T-cell (primary cell): Measurements from ENCODE around the gene KLF11. TPM values are rescaled to one million over a fixed set of nuclear protein-coding genes. Genes with fewer than 3 reads are reported as not detected.

Source experiments
- ATAC-seq, 4 experiments: fragments of 200-7000 bp in 3 of 4; fragments of 150-1000 bp in 1 of 4; cut with Tn5 transposase; replicated peaks in 1 of 4; 1 replicate in 3 of 4; 2 replicates in 1 of 4; pipeline ENCODE4 v1.10.0; 2021; ENCODE audit warnings: moderate library complexity in 3 of 4, mild to moderate bottlenecking in 2 of 4, moderate number of reproducible peaks in 1 of 4
- CTCF ChIA-PET, 2 donors: fragments of 300-600 bp; sonication (Branson Sonifier 250); formaldehyde crosslinking; loops; one replicate each; lab custom pipeline; 2022; ENCODE audit warnings: antibody characterized with exemption in 2 of 2; lab: Charles Lee
- POLR2A ChIA-PET, 2 donors: fragments of 300-600 bp; sonication (Branson Sonifier 250); formaldehyde crosslinking; loops; one replicate each; lab custom pipeline; 2022; ENCODE audit warnings: antibody characterized with exemption in 2 of 2; lab: Charles Lee
- DNase-seq, 35 experiments: peaks; one replicate each; pipeline versions ENCODE4 v3.0.0 to v3.0.0-alpha.2; 2013 to 2023
- H3K27ac ChIP-seq: one replicate; pipeline ENCODE4 v1.5.1; 2013; ENCODE audit warnings: low read length
- H3K27me3 ChIP-seq, 2 experiments: replicated peaks in 1 of 2; 1 replicate in 1 of 2; 2 replicates in 1 of 2; pipeline versions ENCODE4 v1.6.1 to v1.7.0; 2013; ENCODE audit warnings: low read length in 1 of 2, mixed read lengths in 1 of 2; ENCODE audit not compliant: control insufficient read depth in 2 of 2, insufficient read depth in 2 of 2; ENCODE audit errors: extremely low read depth in 1 of 2
- H3K36me3 ChIP-seq, 2 donors: 1 replicate in 1 of 2; 2 replicates in 1 of 2; pipeline versions ENCODE4 v1.6.1 to v1.7.0; 2013; ENCODE audit warnings: low read length in 1 of 2; ENCODE audit not compliant: control insufficient read depth in 2 of 2, insufficient read depth in 1 of 2; ENCODE audit errors: extremely low read depth in 1 of 2
- H3K4me1 ChIP-seq, 2 experiments: 1 replicate in 1 of 2; 2 replicates in 1 of 2; pipeline versions ENCODE4 v1.6.1 to v1.7.0; 2013; ENCODE audit warnings: low read length in 2 of 2, mixed read lengths in 1 of 2; ENCODE audit not compliant: insufficient read depth in 2 of 2, control insufficient read depth in 1 of 2; ENCODE audit errors: extremely low read depth in 1 of 2
- H3K4me3 ChIP-seq, 2 donors: 1 replicate in 1 of 2; 2 replicates in 1 of 2; pipeline versions ENCODE4 v1.5.1 to v1.7.0; 2013; ENCODE audit warnings: mild to moderate bottlenecking in 2 of 2, low read length in 1 of 2, moderate library complexity in 1 of 2; ENCODE audit not compliant: control insufficient read depth in 1 of 2; ENCODE audit errors: extremely low read depth in 1 of 2
- H3K9me3 ChIP-seq: 2 replicates; pipeline ENCODE4 v1.7.0; 2013
- H3K27ac Mint-ChIP-seq, 2 donors: one replicate each; pipeline ENCODE4 v1.8.0; 2020 to 2021; ENCODE audit warnings: mild to moderate bottlenecking in 2 of 2, mixed read lengths in 2 of 2
- H3K27me3 Mint-ChIP-seq, 2 donors: one replicate each; pipeline ENCODE4 v1.8.0; 2021 to 2022; ENCODE audit warnings: mixed read lengths in 2 of 2
- H3K36me3 Mint-ChIP-seq: one replicate; pipeline ENCODE4 v1.8.0; 2021; ENCODE audit warnings: mixed read lengths
- H3K4me1 Mint-ChIP-seq, 3 donors: one replicate each; pipeline ENCODE4 v1.8.0; 2020 to 2022; ENCODE audit warnings: mixed read lengths in 3 of 3, mild to moderate bottlenecking in 1 of 3
- H3K4me3 Mint-ChIP-seq, 3 donors: one replicate each; pipeline ENCODE4 v1.8.0; 2020 to 2022; ENCODE audit warnings: mild to moderate bottlenecking in 3 of 3, mixed read lengths in 3 of 3, moderate library complexity in 3 of 3
- H3K9me3 Mint-ChIP-seq, 3 donors: one replicate each; pipeline ENCODE4 v1.8.0; 2020 to 2022; ENCODE audit warnings: mixed read lengths in 3 of 3
- WGBS: methylation state at CpG from one replicate; pipeline ENCODE4 v1.1.5; 2013; ENCODE audit warnings: missing lambda C conversion rate; ENCODE audit not compliant: insufficient coverage; 5-methylcytosine and 5-hydroxymethylcytosine counted together
- total RNA-seq, 35 experiments: library from RNA in 6 of 35; stranded (reverse) in 6 of 35; fragments of 120-200 nt in 1 of 35; gene quantifications; one replicate each; pipeline versions ENCODE4 v1.2.1 to v1.2.4 and lab custom pipeline; 2013 to 2026

The KLF11 gene
- total RNA-seq, 5 donors from 2014 or later (not counting 1 experiment from before 2014, with no cell fraction given), result 6.8 to 36.3 (median 10.3) TPM

DNA sequence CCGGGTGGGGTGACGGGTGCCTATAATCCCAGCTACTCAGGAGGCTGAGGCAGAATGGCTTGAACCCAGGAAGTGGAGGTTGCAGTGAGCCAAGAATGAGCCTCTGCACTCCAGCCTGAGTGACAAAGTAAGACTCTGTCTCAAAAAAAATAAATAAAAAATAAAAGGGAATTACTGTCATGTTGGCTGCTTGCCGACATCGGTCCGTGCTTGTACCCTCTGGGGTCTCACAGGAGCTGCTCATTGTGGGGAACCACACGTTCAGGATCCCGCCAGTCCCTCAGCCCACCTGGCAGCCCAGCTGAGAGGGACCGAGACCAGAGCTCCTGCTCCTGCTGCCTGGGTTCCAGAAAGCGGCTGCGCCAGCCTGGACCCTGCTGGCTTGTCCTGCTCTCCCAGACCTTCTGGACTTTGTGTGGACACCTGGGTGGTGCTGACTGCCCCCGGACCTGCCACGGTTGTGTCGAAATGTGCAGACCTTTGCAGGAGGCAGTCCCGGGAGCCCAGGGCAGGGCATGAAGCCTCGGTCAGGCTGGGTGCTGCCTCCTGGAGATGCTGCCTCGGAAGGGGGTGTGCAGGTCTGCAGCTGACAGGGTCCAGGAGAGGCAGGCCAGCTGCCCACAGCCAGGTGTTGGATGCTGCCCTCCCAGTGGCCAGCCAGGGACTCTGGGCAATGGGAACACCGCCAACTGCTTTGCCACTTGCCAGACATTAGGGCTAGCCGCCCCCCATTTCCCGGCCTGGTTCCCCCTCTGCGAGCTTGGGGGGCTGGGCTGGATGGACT is 16.4 kb downstream of the KLF11 start:
- 90% methylated on average over 18 of the region's 20 CpGs for WGBS
- H3K4me1 Mint-ChIP-seq, result peaks cover 4 to 6% (median 5%) of the 10 kb centered on the region in 3 donors
- ATAC-seq (no peak), DNase-seq (no peak)
- ChIA-PET POLR2A (no interaction called here), CTCF (no interaction called here)
- Histone ChIP-seq H3K36me3 (no peaks in the 10 kb centered on the region), H3K4me1 (peaks cover 0 to 6% of the 10 kb centered on the region in 2 experiments), H3K4me3 (no peak overlapping the region), H3K27ac (no peak overlapping the region), H3K27me3 (peaks cover 0 to 38% of the 10 kb centered on the region in 2 experiments), H3K9me3 (no peaks in the 10 kb centered on the region)
- H3K27ac Mint-ChIP-seq, result no peak overlapping the region
- no peaks in the 10 kb centered on the region for H3K9me3 Mint-ChIP-seq
- H3K27me3 Mint-ChIP-seq, result peaks cover 0 to 3% of the 10 kb centered on the region in 2 donors
- peaks cover 7% of the 10 kb centered on the region for H3K36me3 Mint-ChIP-seq
- H3K4me3 Mint-ChIP-seq, result no peak overlapping the region

DNA sequence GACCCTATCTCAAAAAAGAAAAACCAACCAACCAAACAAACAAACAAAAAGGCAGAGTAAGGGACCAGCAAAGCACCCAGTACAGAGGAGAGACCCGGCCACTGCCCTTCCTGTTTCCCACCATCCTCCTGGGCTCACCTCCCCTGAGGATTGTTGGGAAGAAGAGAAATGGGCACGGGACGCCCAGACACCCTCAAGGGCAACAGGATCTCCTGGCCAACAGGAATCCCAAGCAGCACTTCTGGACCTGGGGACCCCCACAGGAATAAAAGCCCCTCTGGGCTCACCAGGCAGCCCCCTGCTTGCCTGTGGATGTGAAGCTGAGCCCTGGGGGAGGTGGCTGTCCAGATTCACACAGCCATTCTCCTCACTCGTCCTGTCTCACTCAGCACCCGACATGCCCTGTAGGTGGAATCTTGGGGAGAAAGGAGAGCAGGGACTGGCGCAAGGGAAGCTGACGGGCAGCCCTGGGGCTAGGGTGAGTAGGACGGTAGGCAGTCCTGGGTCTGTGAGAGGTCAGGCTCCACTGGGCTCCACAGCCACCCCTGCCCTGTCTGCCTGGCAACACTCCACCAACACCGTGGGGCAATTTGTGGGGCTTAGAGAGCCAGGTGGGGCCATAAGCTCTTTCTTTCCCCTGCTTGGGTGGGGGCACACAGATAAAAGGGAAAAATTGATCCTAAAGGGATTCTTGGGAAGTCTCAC is 18.0 kb downstream of the KLF11 start:
- peaks cover 0 to 9% of the 10 kb centered on the region in 2 experiments for H3K4me1 ChIP-seq
- no peak overlapping the region for H3K4me3 Mint-ChIP-seq
- H3K27me3 Mint-ChIP-seq, result peaks cover 0 to 3% of the 10 kb centered on the region in 2 donors
- no peak overlapping the region for H3K27ac Mint-ChIP-seq
- H3K9me3 ChIP-seq, result no peaks in the 10 kb centered on the region
- no peaks in the 10 kb centered on the region for H3K36me3 ChIP-seq
- ATAC-seq (no peak), DNase-seq (no peak)
- H3K27ac ChIP-seq, result no peak overlapping the region
- CTCF ChIA-PET, result interaction anchor here in 1 of 2 donors (0.5 kb wide), 1 partner anchor 47 kb away, joined by 11 read pairs; no protein-coding TSS in a partner anchor
- POLR2A ChIA-PET, result no interaction called here
- no peak overlapping the region for H3K4me3 ChIP-seq
- no peaks in the 10 kb centered on the region for H3K9me3 Mint-ChIP-seq
- H3K27me3 ChIP-seq, result peaks cover 0 to 47% of the 10 kb centered on the region in 2 experiments
- WGBS, result no CpG with 5 or more reads among the region's 9 CpGs
- no peaks in the 10 kb centered on the region for H3K36me3 Mint-ChIP-seq
- peaks cover 6 to 12% (median 11%) of the 10 kb centered on the region in 3 donors for H3K4me1 Mint-ChIP-seq

GRCh38 chr2:10062931-10063365 is 19.6 kb downstream of the KLF11 start:
- peaks cover 0 to 4% of the 10 kb centered on the region in 2 experiments for H3K4me1 ChIP-seq
- H3K36me3 ChIP-seq, result no peaks in the 10 kb centered on the region
- H3K36me3 Mint-ChIP-seq, result no peaks in the 10 kb centered on the region
- H3K4me3 Mint-ChIP-seq, result no peak overlapping the region
- H3K27me3 ChIP-seq, result peaks cover 0 to 40% of the 10 kb centered on the region in 2 experiments
- no peak overlapping the region for H3K27ac Mint-ChIP-seq
- no peak overlapping the region for H3K4me3 ChIP-seq
- peaks cover 2 to 4% (median 3%) of the 10 kb centered on the region in 3 donors for H3K9me3 Mint-ChIP-seq
- ChIA-PET CTCF (interaction anchor here in 1 of 2 donors (0.6 kb wide), 1 partner anchor 239 kb away, joined by 5 read pairs; no protein-coding TSS in a partner anchor), POLR2A (no interaction called here)
- no peak for ATAC-seq
- no peaks in the 10 kb centered on the region for H3K9me3 ChIP-seq
- no peak for DNase-seq
- H3K27ac ChIP-seq, result no peak overlapping the region
- H3K27me3 Mint-ChIP-seq, result peaks cover 0 to 2% of the 10 kb centered on the region in 2 donors
- WGBS, result 86% methylated on average over 7 of the region's 10 CpGs
- H3K4me1 Mint-ChIP-seq, result peaks cover 2 to 6% (median 6%) of the 10 kb centered on the region in 3 donors

- CTCF ChIA-PET, result interaction anchor here in 1 of 2 donors (1.3 kb wide), 1 partner anchor 14 kb away, joined by 3 read pairs; no protein-coding TSS in a partner anchor
- peaks cover 0 to 34% of the 10 kb centered on the region in 2 experiments for H3K27me3 ChIP-seq
- H3K4me3 Mint-ChIP-seq, result no peak overlapping the region
- peaks cover 2 to 6% (median 6%) of the 10 kb centered on the region in 3 donors for H3K4me1 Mint-ChIP-seq
- H3K36me3 Mint-ChIP-seq, result no peaks in the 10 kb centered on the region
- ATAC-seq (no peak), DNase-seq (no peak)
- H3K4me3 ChIP-seq, result no peak overlapping the region
- peaks cover 0 to 4% of the 10 kb centered on the region in 2 experiments for H3K4me1 ChIP-seq
- H3K27ac Mint-ChIP-seq, result no peak overlapping the region
- WGBS, result 85% methylated on average over 9 of the region's 9 CpGs
- POLR2A ChIA-PET, result no interaction called here
- peaks cover 0 to 2% of the 10 kb centered on the region in 2 donors for H3K27me3 Mint-ChIP-seq
- H3K9me3 ChIP-seq, result no peaks in the 10 kb centered on the region
- H3K27ac ChIP-seq, result no peak overlapping the region
- no peaks in the 10 kb centered on the region for H3K36me3 ChIP-seq
- H3K9me3 Mint-ChIP-seq, result peaks cover 4 to 7% (median 5%) of the 10 kb centered on the region in 3 donors
Observed at GRCh38 chr2:10063566-10063965, 20.2 kb downstream of the KLF11 start.

- POLR2A ChIA-PET, result interaction anchor here in 1 of 2 donors (0.5 kb wide), 1 partner anchor 20 kb away, joined by 3 read pairs; no protein-coding TSS in a partner anchor
- no peaks in the 10 kb centered on the region for H3K9me3 ChIP-seq
- peaks cover 0 to 29% of the 10 kb centered on the region in 2 experiments for H3K27me3 ChIP-seq
- H3K36me3 Mint-ChIP-seq, result no peaks in the 10 kb centered on the region
- no peak overlapping the region for H3K27ac ChIP-seq
- no peak for ATAC-seq
- CTCF ChIA-PET, result interaction anchor here in 1 of 2 donors (0.6 to 1.1 kb wide), 3 partner anchors 13 to 370 kb away, joined by 3 read pairs; no protein-coding TSS in a partner anchor
- no peak overlapping the region for H3K4me3 ChIP-seq
- no peaks in the 10 kb centered on the region for H3K36me3 ChIP-seq
- H3K4me3 Mint-ChIP-seq, result no peak overlapping the region
- H3K4me1 Mint-ChIP-seq, result peaks cover 2 to 6% (median 6%) of the 10 kb centered on the region in 3 donors
- H3K4me1 ChIP-seq, result peaks cover 0 to 4% of the 10 kb centered on the region in 2 experiments
- H3K9me3 Mint-ChIP-seq, result peaks cover 4 to 7% (median 5%) of the 10 kb centered on the region in 3 donors
- H3K27me3 Mint-ChIP-seq, result peaks cover 0 to 2% of the 10 kb centered on the region in 2 donors
- H3K27ac Mint-ChIP-seq, result no peak overlapping the region
- WGBS, result 80% methylated on average over 15 of the region's 18 CpGs
- DNase-seq, result no peak
Observed at GRCh38 chr2:10064932-10065772, 21.8 kb downstream of the KLF11 start.
